Gastrocnemius medialis (tissue), 4 donors: ENCODE data around the gene IPO5. TPM values are rescaled to one million over a fixed set of nuclear protein-coding genes. Genes with fewer than 3 reads are reported as not detected.

Source experiments
- ATAC-seq, 2 donors: fragments of 150-250 bp; one replicate each; pipeline ENCODE4 v1.9.1; 2016
- DNase-seq, 2 donors: peaks; one replicate each; pipeline ENCODE4 v3.0.0-alpha.2; 2019
- H3K27ac ChIP-seq, 4 donors: fragments of 200-600 bp; sonication (generic); 1 replicate in 1 of 4; 2 replicates in 3 of 4; pipeline ENCODE4 v1.5.1; 2016 to 2018; ENCODE audit warnings: mild to moderate bottlenecking in 2 of 4, moderate library complexity in 1 of 4
- H3K27me3 ChIP-seq, 3 donors: fragments of 200-600 bp; sonication (generic) in 2 of 3; 1 replicate in 1 of 3; 2 replicates in 2 of 3; pipeline versions ENCODE4 v1.5.1 to v1.6.0; 2016 to 2019; ENCODE audit warnings: mild to moderate bottlenecking in 1 of 3, moderate library complexity in 1 of 3
- H3K36me3 ChIP-seq, 2 donors: fragments of 200-600 bp; sonication (generic) in 1 of 2; one replicate each; pipeline ENCODE4 v1.5.1; 2017 to 2018
- H3K4me1 ChIP-seq, 2 donors: fragments of 200-600 bp; sonication (generic) in 1 of 2; one replicate each; pipeline ENCODE4 v1.5.1; 2016 to 2017; ENCODE audit warnings: mild to moderate bottlenecking in 2 of 2
- H3K4me3 ChIP-seq, 4 donors: fragments of 200-600 bp; sonication (generic) in 3 of 4; 1 replicate in 1 of 4; 2 replicates in 3 of 4; pipeline ENCODE4 v1.5.1; 2016 to 2019; ENCODE audit warnings: mild to moderate bottlenecking in 2 of 4
- H3K9me3 ChIP-seq, 3 donors: fragments of 200-600 bp; sonication (generic) in 2 of 3; 1 replicate in 1 of 3; 2 replicates in 2 of 3; pipeline ENCODE4 v1.5.1; 2016 to 2019
- POLR2A ChIP-seq, 2 donors: fragments of 450-650 bp; IDR thresholded peaks; one replicate each; pipeline ENCODE4 v1.6.1; 2017; ENCODE audit warnings: antibody characterized with exemption in 2 of 2, mild to moderate bottlenecking in 2 of 2, moderate library complexity in 2 of 2
- in situ Hi-C, 4 donors: fragments of 200-750 bp; cut with MboI; loops; one replicate each; pipeline versions ENCODE4 v1.15.0 to v1.8.0; 2017; ENCODE audit warnings: low sequenced_read_pairs in 4 of 4
- intact Hi-C: fragments of 100-400 bp; cut with DNase I; formaldehyde crosslinking; loops from one replicate; pipeline ENCODE4 v1.15.1; 2023; ENCODE audit warnings: low total_unique reads
- total RNA-seq, 4 donors: library from RNA; depleted of rRNA; stranded (reverse); fragments of >200 nt; gene quantifications; one replicate each; pipeline versions ENCODE4 v1.1.0 to v1.2.3, GENCODE V29; 2016
- TF ChIP-seq, protein P1 (sequence below), 5 experiments: fragments of 450-650 bp in 3 of 5; fragments of 200-600 bp in 2 of 5; sonication (generic) in 2 of 5; IDR thresholded peaks in 4 of 5; conservative IDR thresholded peaks in 1 of 5; 1 replicate in 4 of 5; 2 replicates in 1 of 5; pipeline ENCODE4 v1.5.1; 2016 to 2019; ENCODE audit warnings: antibody characterized with exemption in 5 of 5, mild to moderate bottlenecking in 3 of 5, moderate library complexity in 3 of 5

Gene IPO5
- total RNA-seq, 4 donors from 2014 or later, result 157 to 184 (median 177) TPM

DNA sequence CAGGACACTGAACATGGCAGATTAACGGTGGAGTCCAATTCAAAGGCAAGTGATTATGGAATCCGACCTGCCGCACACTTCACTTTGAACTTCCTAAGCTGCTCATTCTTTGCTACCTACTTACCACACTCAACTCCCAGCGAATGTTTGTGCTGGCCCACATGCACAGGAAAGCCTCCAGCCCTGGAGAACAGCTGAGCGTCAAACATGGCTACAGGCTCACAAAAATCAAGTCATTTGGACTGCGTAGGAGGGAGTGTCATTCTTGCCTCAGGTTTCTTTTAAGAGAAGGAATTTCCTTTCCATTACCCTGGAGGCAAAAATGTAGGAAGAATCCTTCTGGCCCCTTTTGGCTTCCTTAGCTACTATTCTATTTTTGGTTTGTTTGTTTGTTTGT is 41.3 kb upstream of the IPO5 start:
- TF ChIP-seq, protein P1, sequence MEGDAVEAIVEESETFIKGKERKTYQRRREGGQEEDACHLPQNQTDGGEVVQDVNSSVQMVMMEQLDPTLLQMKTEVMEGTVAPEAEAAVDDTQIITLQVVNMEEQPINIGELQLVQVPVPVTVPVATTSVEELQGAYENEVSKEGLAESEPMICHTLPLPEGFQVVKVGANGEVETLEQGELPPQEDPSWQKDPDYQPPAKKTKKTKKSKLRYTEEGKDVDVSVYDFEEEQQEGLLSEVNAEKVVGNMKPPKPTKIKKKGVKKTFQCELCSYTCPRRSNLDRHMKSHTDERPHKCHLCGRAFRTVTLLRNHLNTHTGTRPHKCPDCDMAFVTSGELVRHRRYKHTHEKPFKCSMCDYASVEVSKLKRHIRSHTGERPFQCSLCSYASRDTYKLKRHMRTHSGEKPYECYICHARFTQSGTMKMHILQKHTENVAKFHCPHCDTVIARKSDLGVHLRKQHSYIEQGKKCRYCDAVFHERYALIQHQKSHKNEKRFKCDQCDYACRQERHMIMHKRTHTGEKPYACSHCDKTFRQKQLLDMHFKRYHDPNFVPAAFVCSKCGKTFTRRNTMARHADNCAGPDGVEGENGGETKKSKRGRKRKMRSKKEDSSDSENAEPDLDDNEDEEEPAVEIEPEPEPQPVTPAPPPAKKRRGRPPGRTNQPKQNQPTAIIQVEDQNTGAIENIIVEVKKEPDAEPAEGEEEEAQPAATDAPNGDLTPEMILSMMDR (IDR thresholded peaks at IDR 0.05 in 4 of 5, conservative IDR thresholded peaks at IDR 0.05 in 1 of 5), result no peak
- no peak for TF ChIP-seq POLR2A (IDR thresholded peaks at IDR 0.05)
- intact Hi-C loops (loop anchor here (5.0 kb wide), 1 partner anchor 55 kb away; no protein-coding TSS in a partner anchor), in situ Hi-C loops (no loop called here)
- ATAC-seq (no peak), DNase-seq (no peak)
- Histone ChIP-seq H3K9me3 (no peaks in the 10 kb centered on the region), H3K4me3 (no peak overlapping the region), H3K4me1 (no peaks in the 10 kb centered on the region), H3K27me3 (no peaks in the 10 kb centered on the region), H3K27ac (no peak overlapping the region), H3K36me3 (no peaks in the 10 kb centered on the region)

DNA sequence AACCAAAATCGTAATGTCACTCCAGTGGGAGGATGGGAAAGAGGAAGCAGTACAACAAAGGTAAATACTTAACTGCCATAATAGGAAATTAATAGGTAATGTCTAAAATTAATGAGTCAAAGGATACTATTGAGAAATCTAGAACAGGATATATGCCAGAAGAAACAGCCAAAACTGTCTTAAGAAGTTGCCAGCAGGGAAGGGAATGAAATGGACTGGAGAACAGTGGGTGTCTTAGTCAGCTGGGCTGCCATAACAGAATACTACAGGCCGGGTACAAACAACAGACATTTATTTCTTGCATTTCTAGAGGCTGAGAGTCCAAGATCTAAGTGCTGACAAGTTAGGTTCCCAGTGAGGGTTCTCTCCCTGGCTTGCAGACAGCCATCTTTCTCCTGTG is 40.3 kb upstream of the IPO5 start:
- no peak overlapping the region for H3K4me3 ChIP-seq
- H3K9me3 ChIP-seq, result no peaks in the 10 kb centered on the region
- no peak for ATAC-seq
- in situ Hi-C loops (no loop called here), intact Hi-C loops (loop anchor here (5.0 kb wide), 1 partner anchor 56 kb away; no protein-coding TSS in a partner anchor)
- no peak overlapping the region for H3K27ac ChIP-seq
- H3K4me1 ChIP-seq, result no peaks in the 10 kb centered on the region
- TF ChIP-seq, protein P1 (IDR thresholded peaks at IDR 0.05 in 4 of 5, conservative IDR thresholded peaks at IDR 0.05 in 1 of 5), result no peak
- TF ChIP-seq POLR2A (IDR thresholded peaks at IDR 0.05), result no peak
- DNase-seq, result no peak
- H3K36me3 ChIP-seq, result no peaks in the 10 kb centered on the region
- no peaks in the 10 kb centered on the region for H3K27me3 ChIP-seq

DNA sequence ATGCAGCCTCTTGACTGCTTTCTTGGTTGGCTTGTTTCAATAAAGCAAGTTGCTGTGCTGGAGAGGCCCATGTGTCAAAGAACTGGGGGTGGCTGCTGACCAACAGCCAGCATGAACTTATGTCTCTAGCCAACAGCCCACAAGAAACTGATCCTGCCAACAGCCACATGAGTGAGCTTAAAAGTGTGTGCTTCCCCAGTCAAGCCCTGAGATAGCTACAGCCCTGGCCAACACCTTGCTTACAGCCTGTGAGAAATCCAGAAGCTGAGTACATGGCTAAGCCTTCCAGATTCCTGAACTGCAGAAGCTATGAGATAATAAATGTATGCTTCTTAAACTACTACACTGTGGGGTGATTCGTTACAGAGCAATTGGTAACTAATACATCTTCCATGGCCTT is 38.9 kb upstream of the IPO5 start:
- Histone ChIP-seq H3K4me3 (no peak overlapping the region), H3K4me1 (no peaks in the 10 kb centered on the region), H3K36me3 (no peaks in the 10 kb centered on the region), H3K27me3 (no peaks in the 10 kb centered on the region), H3K9me3 (no peaks in the 10 kb centered on the region), H3K27ac (no peak overlapping the region)
- TF ChIP-seq, protein P1 (IDR thresholded peaks at IDR 0.05 in 4 of 5, conservative IDR thresholded peaks at IDR 0.05 in 1 of 5), result no peak
- no peak for TF ChIP-seq POLR2A (IDR thresholded peaks at IDR 0.05)
- intact Hi-C loops, result loop anchor here (5.0 kb wide), 1 partner anchor 57 kb away; no protein-coding TSS in a partner anchor
- in situ Hi-C loops, result no loop called here
- ATAC-seq (no peak), DNase-seq (no peak)

DNA sequence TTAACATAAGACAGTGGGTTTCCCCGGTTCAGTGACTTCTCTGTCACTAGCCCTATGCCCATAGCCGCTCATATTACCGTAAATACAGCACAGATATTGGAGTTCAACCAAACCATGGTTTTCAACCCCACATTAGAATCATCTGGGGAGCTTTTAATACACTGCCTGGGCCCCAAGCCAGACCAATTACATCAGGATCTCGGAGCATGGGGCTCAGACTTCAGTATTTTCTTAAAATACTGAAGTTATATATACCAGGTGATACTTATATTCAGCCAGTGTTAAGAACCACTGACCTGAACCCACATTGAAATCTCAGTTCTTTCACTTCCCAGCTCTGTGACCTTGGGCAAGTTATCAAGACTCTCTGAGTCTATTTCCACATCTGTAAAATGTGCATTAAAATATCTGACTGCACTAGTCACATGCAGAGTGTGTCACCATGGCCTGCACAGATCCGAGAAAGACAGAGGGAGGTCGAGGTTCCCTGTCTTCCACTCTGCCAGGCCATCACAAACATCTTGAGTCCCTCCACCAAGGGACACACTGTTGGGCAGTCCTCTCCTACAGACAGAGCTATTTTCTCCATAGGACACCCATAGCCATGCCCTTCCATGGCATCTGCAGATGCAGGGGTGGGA is 32.2 kb upstream of the IPO5 start:
- H3K4me3 ChIP-seq, result no peak overlapping the region
- no peaks in the 10 kb centered on the region for H3K27me3 ChIP-seq
- H3K9me3 ChIP-seq, result no peaks in the 10 kb centered on the region
- no peaks in the 10 kb centered on the region for H3K36me3 ChIP-seq
- intact Hi-C loops, result no loop called here
- ATAC-seq (no peak), DNase-seq (no peak)
- in situ Hi-C loops, result no loop called here
- H3K27ac ChIP-seq, result no peak overlapping the region
- no peaks in the 10 kb centered on the region for H3K4me1 ChIP-seq
- TF ChIP-seq, protein P1 (IDR thresholded peaks at IDR 0.05 in 4 of 5, conservative IDR thresholded peaks at IDR 0.05 in 1 of 5), result no peak
- no peak for TF ChIP-seq POLR2A (IDR thresholded peaks at IDR 0.05)

DNA sequence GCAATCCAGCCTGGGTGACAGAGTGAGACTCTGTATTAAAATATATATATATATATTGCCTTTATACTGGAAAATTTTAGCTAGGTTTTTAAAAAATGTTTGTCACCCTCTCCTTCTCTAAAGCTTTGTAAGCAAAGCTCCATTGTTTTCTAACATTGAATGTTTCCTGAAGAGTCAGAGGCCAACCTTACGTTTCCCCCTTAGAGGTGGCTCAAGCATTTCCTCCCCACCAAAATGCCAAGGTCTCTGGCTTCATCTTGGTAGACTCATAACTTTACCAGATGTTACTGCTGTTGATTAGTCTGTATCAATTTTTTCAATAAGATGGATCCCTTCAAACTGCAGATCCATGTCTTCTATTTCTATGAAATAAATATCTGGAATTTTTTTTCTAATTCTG is 25.2 kb upstream of the IPO5 start:
- Histone ChIP-seq H3K4me1 (no peaks in the 10 kb centered on the region), H3K36me3 (no peaks in the 10 kb centered on the region), H3K27ac (no peak overlapping the region), H3K27me3 (no peaks in the 10 kb centered on the region), H3K9me3 (no peaks in the 10 kb centered on the region), H3K4me3 (no peak overlapping the region)
- DNase-seq (no peak), ATAC-seq (no peak)
- in situ Hi-C loops, result no loop called here
- intact Hi-C loops, result no loop called here
- TF ChIP-seq, protein P1 (IDR thresholded peaks at IDR 0.05 in 4 of 5, conservative IDR thresholded peaks at IDR 0.05 in 1 of 5), result no peak
- no peak for TF ChIP-seq POLR2A (IDR thresholded peaks at IDR 0.05)
